K562 (cell line): ENCODE results near the gene RSPO1. TPM values are rescaled to one million over a fixed set of nuclear protein-coding genes. Genes with fewer than 3 reads are reported as not detected.

Source experiments
- ATAC-seq: fragments of 200-7000 bp; cut with Tn5 transposase; 3 replicates; pipeline ENCODE4 v1.9.1; 2020; ENCODE audit warnings: moderate library complexity
- BruUV-seq: library from RNA; stranded (reverse); fragments of 400-500 nt; replicated peaks from 2 replicates; lab custom pipeline; 2021; lab: Mats Ljungman, UMichigan
- CTCF ChIA-PET: fragments of 300-600 bp; formaldehyde crosslinking; extraction: SDS; loops from one replicate; lab custom pipeline; 2021; ENCODE audit warnings: low intra/inter-chr PET ratio; lab: Yijun Ruan, JAX
- POLR2A ChIA-PET: fragments of 300-600, 350-650 bp; sonication (Branson Sonifier 250); formaldehyde crosslinking; extraction: SDS; loops from one replicate; lab custom pipeline; 2021; ENCODE audit warnings: antibody characterized with exemption, inconsistent platforms; lab: Yijun Ruan, JAX
- DNase-seq, 4 experiments: peaks; one replicate each; pipeline versions ENCODE4 v3.0.0 to v3.0.0-alpha.2; 2011 to 2018; ENCODE audit warnings: low spot score in 3 of 4, mixed read lengths in 3 of 4; ENCODE audit errors: extremely low read depth in 1 of 4
- FAIRE-seq: peaks from 2 replicates; lab custom pipeline; 2011; peaks lifted over from hg19 to GRCh38; lab: Jason Lieb, UNC
- H2AFZ ChIP-seq: 2 replicates; pipeline ENCODE4 v1.6.0; 2011; ENCODE audit warnings: low read depth, low read length, control low read depth, inconsistent platforms
- H3K27ac ChIP-seq: fragments of 200-600 bp; 3 replicates; pipeline ENCODE4 v1.8.0; 2011; ENCODE audit warnings: low read depth, mild to moderate bottlenecking, control low read depth, inconsistent platforms, low read length, moderate library complexity, mixed read lengths; ENCODE audit errors: extremely low read depth
- H3K27me3 ChIP-seq, 2 experiments: fragments of 300-600 bp in 1 of 2; 2 replicates in 1 of 2; 3 replicates in 1 of 2; pipeline versions ENCODE4 v1.6.0 to v1.8.0; 2011; ENCODE audit warnings: inconsistent platforms in 2 of 2, low read length in 2 of 2, mild to moderate bottlenecking in 1 of 2, mixed read lengths in 1 of 2, moderate library complexity in 1 of 2; ENCODE audit not compliant: control insufficient read depth in 2 of 2, insufficient read depth in 2 of 2
- H3K36me3 ChIP-seq: fragments of 300-600 bp; 3 replicates; pipeline ENCODE4 v1.8.0; 2011; ENCODE audit warnings: mild to moderate bottlenecking, low read length, inconsistent platforms; ENCODE audit not compliant: control insufficient read depth, insufficient read depth
- H3K4me1 ChIP-seq, 2 experiments: fragments of 200-600 bp in 1 of 2; replicated peaks in 1 of 2; 2 replicates in 1 of 2; 3 replicates in 1 of 2; pipeline versions ENCODE4 v1.5.1 to v1.8.0; 2011; ENCODE audit warnings: inconsistent platforms in 2 of 2, low read length in 2 of 2, mild to moderate bottlenecking in 1 of 2, mixed read lengths in 1 of 2, moderate library complexity in 1 of 2; ENCODE audit not compliant: control insufficient read depth in 2 of 2, insufficient read depth in 2 of 2
- H3K4me2 ChIP-seq: 2 replicates; pipeline ENCODE4 v1.6.1; 2011; ENCODE audit warnings: low read length, control low read depth, inconsistent platforms, mixed read lengths; ENCODE audit not compliant: insufficient read depth
- H3K4me3 ChIP-seq: fragments of 200-600 bp; sonication (generic), shearing (Covaris generic); 2 replicates; pipeline ENCODE4 v1.5.1; 2016; ENCODE audit warnings: control low read depth, inconsistent platforms
- H3K79me2 ChIP-seq: fragments of 200-600 bp; 3 replicates; pipeline ENCODE4 v1.8.0; 2011; ENCODE audit warnings: low read length, inconsistent platforms; ENCODE audit not compliant: control insufficient read depth, insufficient read depth
- H3K9ac ChIP-seq, 2 experiments: 2 replicates each; pipeline versions ENCODE4 v1.6.0 to v1.6.1; 2011; ENCODE audit warnings: low read depth in 2 of 2, low read length in 2 of 2, control low read depth in 1 of 2, inconsistent platforms in 1 of 2, mild to moderate bottlenecking in 1 of 2, mixed read lengths in 1 of 2; ENCODE audit not compliant: insufficient read depth in 1 of 2
- H3K9me1 ChIP-seq: one replicate; pipeline ENCODE4 v1.6.0; 2011; ENCODE audit warnings: inconsistent platforms, mild to moderate bottlenecking, low read length, moderate library complexity; ENCODE audit not compliant: control insufficient read depth, insufficient read depth
- H3K9me3 ChIP-seq: replicated peaks from 2 replicates; pipeline ENCODE4 v1.5.1; 2011; ENCODE audit warnings: low read depth, low read length, inconsistent platforms; ENCODE audit not compliant: control insufficient read depth, insufficient read depth
- H4K20me1 ChIP-seq: replicated peaks from 2 replicates; pipeline ENCODE4 v1.6.1; 2011; ENCODE audit warnings: low read length, inconsistent platforms, mixed read lengths; ENCODE audit not compliant: control insufficient read depth, insufficient read depth
- ARID4B ChIP-seq: sonication (generic); formaldehyde crosslinking; IDR thresholded peaks from 2 replicates; pipeline ENCODE4 v1.8.0; 2022; ENCODE audit warnings: mild to moderate bottlenecking, missing genetic modification reagents
- ATF3 ChIP-seq, 2 experiments: fragments of 450-650 bp in 1 of 2; sonication (generic) in 1 of 2; formaldehyde crosslinking in 1 of 2; IDR thresholded peaks in 1 of 2; conservative IDR thresholded peaks in 1 of 2; 2 replicates each; pipeline versions ENCODE4 v1.6.1 to v1.8.1; 2016 to 2023; ENCODE audit warnings: mild to moderate bottlenecking in 2 of 2, moderate library complexity in 2 of 2, inconsistent platforms in 1 of 2, missing genetic modification reagents in 1 of 2
- ATF7 ChIP-seq: fragments of 450-650 bp; IDR thresholded peaks from 2 replicates; pipeline ENCODE4 v1.7.1; 2014; ENCODE audit warnings: mild to moderate bottlenecking, moderate library complexity
- STAT5A ChIP-seq: IDR thresholded peaks from 2 replicates; pipeline ENCODE4 v1.6.1; 2012; ENCODE audit warnings: low read length, inconsistent platforms, borderline replicate concordance
- WGBS: fragments of 100-300 bp; shearing (Covaris generic); methylation state at CpG from one replicate; pipeline ENCODE4 v1.1.6; 2016; ENCODE audit warnings: low coverage, mixed read lengths; ENCODE audit not compliant: insufficient coverage; ENCODE audit errors: missing lambda C conversion rate; 5-methylcytosine and 5-hydroxymethylcytosine counted together
- in situ Hi-C: fragments of 300-500 bp; cut with MboI; formaldehyde crosslinking; loops from 4 replicates; pipeline ENCODE4 v1.15.0; 2018; ENCODE audit warnings: inconsistent platforms, mixed read lengths
- intact Hi-C: fragments of 100-400 bp; cut with micrococcal nuclease; formaldehyde crosslinking; loops from 2 replicates; pipeline ENCODE4 v1.14.2; 2022
- polyA plus RNA-seq, 8 experiments: library from polyadenylated mRNA; depleted of rRNA in 4 of 8; stranded (reverse) in 5 of 8; unstranded in 3 of 8; fragments of >200 nt; fragmentation: Nextera tagmentation in 2 of 8; fragmentation: Illumina TruSeq in 1 of 8; extraction: Ambion mirVana in 2 of 8; extraction: Trizol in 1 of 8; gene quantifications; 2 replicates each; pipeline versions ENCODE4 v1.2.1 to v1.2.3, GENCODE V29; 2011 to 2014; ENCODE audit warnings: inconsistent platforms in 1 of 8, missing spikeins in 1 of 8
- total RNA-seq, 7 experiments: library from RNA; depleted of rRNA in 6 of 7; stranded (reverse); fragments of >200 nt in 6 of 7; fragmentation: Illumina TruSeq in 2 of 7; extraction: Trizol in 2 of 7; gene quantifications; 2 replicates each; pipeline versions ENCODE4 v1.2.1 to v1.2.3, GENCODE V29; 2011 to 2021; ENCODE audit warnings: low replicate concordance in 1 of 7

The RSPO1 gene
- total and polyA plus RNA-seq, 9 of the 15 experiments (the other 6 are each of a cell fraction or from before 2014, with no cell fraction given): not detected

- no peak overlapping the region for H3K27ac ChIP-seq
- H3K9me3 ChIP-seq: no peaks in the 10 kb centered on the region
- H4K20me1 ChIP-seq: peaks cover 3% of the 10 kb centered on the region; the same call in 1 of the 2 replicates
- no peak for TF ChIP-seq ARID4B
- peak; percentile 47; the same call in 1 of the 2 replicates for TF ChIP-seq ATF7
- peak; percentile 86 for TF ChIP-seq ATF3 (IDR thresholded peaks at IDR 0.05)
- no peak for TF ChIP-seq ATF3 (CRISPR knock-in tag; conservative IDR thresholded peaks at IDR 0.05)
- TF ChIP-seq STAT5A: no peak
- no peaks in the 10 kb centered on the region; a peak in 1 of 5 replicates for H3K4me1 ChIP-seq
- no peak overlapping the region for H2AFZ ChIP-seq
- no peak for FAIRE-seq
- no TSS peak for BruUV-seq
- no peak overlapping the region for H3K9ac ChIP-seq
- H3K27me3 ChIP-seq: peaks cover 56 to 68% of the 10 kb centered on the region in 2 experiments
- DNase-seq: no peak
- no peak overlapping the region for H3K4me3 ChIP-seq
- WGBS: 2% methylated on average over 6 of the region's 6 CpGs
- H3K79me2 ChIP-seq: no peaks in the 10 kb centered on the region
- ChIA-PET POLR2A (interaction anchor here (0.6 kb wide), 1 partner anchor 114 kb away, joined by 3 read pairs; the partner anchor contains the start of gene DNALI1), CTCF (no interaction called here)
- in situ Hi-C loops: no loop called here
- no peak for ATAC-seq
- no peak overlapping the region for H3K4me2 ChIP-seq
- H3K36me3 ChIP-seq: no peaks in the 10 kb centered on the region
- intact Hi-C loops: no loop called here
- no peaks in the 10 kb centered on the region for H3K9me1 ChIP-seq
Measured at GRCh38 chr1:37671261-37671660, 36.6 kb upstream of the RSPO1 start.
